ENCODE data around the gene CAMTA1. TPM values are rescaled to one million over a fixed set of nuclear protein-coding genes. Genes with fewer than 3 reads are reported as not detected.
A peak's percentile ranks its signal among the peaks of the same experiment; 100 is the strongest.

Gene CAMTA1
- total and polyA plus RNA-seq, 4 donors, result 78.7 to 438 (median 173) TPM

DNA sequence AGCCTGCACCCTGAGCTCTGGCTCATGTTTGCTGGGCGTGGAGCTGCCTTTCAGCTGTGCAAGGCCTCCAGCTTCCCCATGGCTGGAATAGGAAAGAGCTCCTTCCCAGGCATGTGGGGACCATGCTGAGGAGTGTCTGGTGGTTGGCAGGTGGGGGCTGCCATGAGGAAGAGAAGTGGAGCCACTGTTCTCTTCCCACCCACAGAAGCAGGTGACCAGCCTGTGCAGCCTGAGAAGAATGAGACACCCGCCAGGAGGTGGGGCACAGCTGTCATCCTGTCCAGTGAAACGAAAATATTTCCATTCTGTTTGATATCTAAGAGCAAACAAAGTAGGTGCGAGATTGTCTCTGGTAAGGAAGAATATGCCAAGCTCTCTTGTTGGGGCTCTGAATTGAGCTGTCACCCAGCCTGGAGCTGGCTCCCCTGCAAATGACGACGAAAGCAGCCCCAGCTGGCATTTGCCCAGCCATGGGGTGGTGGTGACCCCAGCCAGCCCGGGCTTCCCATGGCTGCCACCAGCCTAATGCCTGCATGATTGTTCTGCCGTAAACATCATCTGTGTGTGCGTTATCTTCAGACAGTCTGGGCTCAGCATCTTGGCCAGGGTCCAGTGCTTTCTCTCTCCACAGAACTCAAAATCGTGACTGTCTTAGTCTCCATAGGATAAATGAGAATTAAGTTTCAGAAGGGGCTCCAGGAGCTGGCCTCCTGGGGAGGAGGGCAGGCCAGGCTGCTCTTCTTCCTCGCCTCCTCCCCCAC, 556.1 kb downstream of the CAMTA1 start:
- Histone ChIP-seq H3K9me3 (ENCODE audit: control insufficient read depth, low read length) (peaks cover 2% of the 10 kb centered on the region), H3K4me1 (ENCODE audit: control insufficient read depth in 1 of 2, insufficient read depth in 2 of 2, low read length in 2 of 2) (no peaks in the 10 kb centered on the region), H3K27me3 (ENCODE audit: control insufficient read depth in 1 of 2, insufficient read depth in 2 of 2, low read length in 1 of 2) (no peaks in the 10 kb centered on the region), H3K27ac (ENCODE audit: low read depth in 1 of 2, low read length in 2 of 2) (no peak overlapping the region), H3K4me3 (ENCODE audit: low read length in 2 of 2) (no peak overlapping the region), H3K36me3 (ENCODE audit: control insufficient read depth in 1 of 2, insufficient read depth in 2 of 2, low read length in 1 of 2) (no peaks in the 10 kb centered on the region)
- intact Hi-C loops (cut with DNase I), result no loop called here
- peak in 1 of 2 donors; percentile 47 for DNase-seq
- ATAC-seq (ENCODE audit: low FRiP score), result no peak
- WGBS, 2 donors, result 27 to 32% methylated on average over 11 of the region's 11 CpGs

DNA sequence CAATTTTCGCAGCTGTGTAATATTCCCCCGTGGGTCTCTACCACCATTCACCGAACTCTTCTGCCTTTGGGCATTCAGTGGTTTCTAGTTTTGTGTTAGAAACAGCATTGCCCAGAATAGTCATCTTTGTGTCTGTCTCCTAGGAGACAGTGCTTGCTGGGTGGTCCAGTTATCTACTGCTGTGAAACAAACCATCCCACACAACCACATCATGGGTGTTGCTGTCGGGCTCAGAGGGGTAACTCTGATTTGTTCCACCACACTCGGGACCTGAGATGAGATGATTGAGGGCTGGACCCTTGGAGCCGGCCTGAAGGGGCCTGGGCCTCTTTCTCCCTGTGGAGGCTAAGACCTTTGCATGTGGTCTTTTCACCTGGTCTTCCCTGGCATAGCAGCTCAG, 558.6 kb downstream of the CAMTA1 start:
- 88 to 92% methylated on average over 6 of the region's 6 CpGs for WGBS, 2 donors
- no peak overlapping the region for H3K4me3 ChIP-seq (ENCODE audit: low read length in 2 of 2)
- ATAC-seq (ENCODE audit: low FRiP score) (no peak), DNase-seq (peak in 1 of 2 donors; percentile 22)
- intact Hi-C loops (cut with DNase I), result no loop called here
- H3K27me3 ChIP-seq (ENCODE audit: control insufficient read depth in 1 of 2, insufficient read depth in 2 of 2, low read length in 1 of 2), result no peaks in the 10 kb centered on the region
- peaks cover 2% of the 10 kb centered on the region for H3K9me3 ChIP-seq (ENCODE audit: control insufficient read depth, low read length)
- no peaks in the 10 kb centered on the region for H3K4me1 ChIP-seq (ENCODE audit: control insufficient read depth in 1 of 2, insufficient read depth in 2 of 2, low read length in 2 of 2)
- no peaks in the 10 kb centered on the region for H3K36me3 ChIP-seq (ENCODE audit: control insufficient read depth in 1 of 2, insufficient read depth in 2 of 2, low read length in 1 of 2)
- no peak overlapping the region for H3K27ac ChIP-seq (ENCODE audit: low read depth in 1 of 2, low read length in 2 of 2)

DNA sequence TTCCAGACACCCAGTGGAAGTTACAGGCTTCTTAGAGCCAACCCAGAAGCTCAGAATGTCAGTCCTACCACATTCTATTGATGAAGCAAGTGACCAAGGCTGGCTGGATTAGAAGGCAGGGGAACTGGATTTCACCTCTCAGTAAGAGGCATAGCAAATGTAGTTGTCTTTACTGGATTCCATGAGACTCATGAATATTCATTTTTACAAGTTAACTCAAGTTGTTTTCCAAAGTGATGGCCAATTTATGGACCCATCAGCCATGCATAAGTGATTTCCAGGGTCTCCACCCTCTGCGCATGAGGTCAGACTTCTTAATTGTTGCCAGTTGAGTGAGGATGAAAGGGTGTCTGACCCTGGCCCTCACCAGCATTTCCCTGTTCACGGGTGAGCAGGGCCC, 559.0 kb downstream of the CAMTA1 start:
- peaks cover 2% of the 10 kb centered on the region for H3K9me3 ChIP-seq (ENCODE audit: control insufficient read depth, low read length)
- H3K27me3 ChIP-seq (ENCODE audit: control insufficient read depth in 1 of 2, insufficient read depth in 2 of 2, low read length in 1 of 2), result no peaks in the 10 kb centered on the region
- no peaks in the 10 kb centered on the region for H3K36me3 ChIP-seq (ENCODE audit: control insufficient read depth in 1 of 2, insufficient read depth in 2 of 2, low read length in 1 of 2)
- H3K4me3 ChIP-seq (ENCODE audit: low read length in 2 of 2), result no peak overlapping the region
- ATAC-seq (ENCODE audit: low FRiP score) (no peak), DNase-seq (peak in 1 of 2 donors; percentile 17)
- H3K27ac ChIP-seq (ENCODE audit: low read depth in 1 of 2, low read length in 2 of 2), result no peak overlapping the region
- H3K4me1 ChIP-seq (ENCODE audit: control insufficient read depth in 1 of 2, insufficient read depth in 2 of 2, low read length in 2 of 2), result no peaks in the 10 kb centered on the region
- intact Hi-C loops (cut with DNase I), result no loop called here
- 72 to 83% methylated on average over 2 of the region's 2 CpGs for WGBS, 2 donors

DNA sequence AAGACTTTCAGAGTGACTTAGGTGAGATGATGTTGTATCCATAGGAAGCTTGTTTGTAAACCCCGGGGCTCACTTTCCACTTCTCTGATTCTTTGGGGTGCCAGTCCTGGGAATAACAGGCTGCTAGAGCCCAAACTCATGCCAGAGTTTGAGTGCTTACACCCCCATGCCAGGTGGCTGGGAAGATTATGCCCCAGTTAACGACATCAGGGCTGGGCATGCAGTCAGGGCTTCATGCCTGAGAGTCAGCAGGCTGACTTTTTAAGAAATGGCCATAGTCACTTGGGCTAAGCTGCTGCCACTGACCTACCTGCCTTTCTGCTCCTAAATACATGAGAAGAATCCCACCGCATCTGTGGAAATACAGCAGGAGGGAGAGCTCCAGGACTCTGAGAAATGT, 560.3 kb downstream of the CAMTA1 start:
- no peaks in the 10 kb centered on the region for H3K4me1 ChIP-seq (ENCODE audit: control insufficient read depth in 1 of 2, insufficient read depth in 2 of 2, low read length in 2 of 2)
- DNase-seq (peak in 1 of 2 donors; percentile 6), ATAC-seq (ENCODE audit: low FRiP score) (no peak)
- no peak overlapping the region for H3K27ac ChIP-seq (ENCODE audit: low read depth in 1 of 2, low read length in 2 of 2)
- intact Hi-C loops (cut with DNase I), result no loop called here
- H3K4me3 ChIP-seq (ENCODE audit: low read length in 2 of 2), result no peak overlapping the region
- 69% methylated on average over 3 of the region's 3 CpGs for WGBS, 2 donors
- H3K27me3 ChIP-seq (ENCODE audit: control insufficient read depth in 1 of 2, insufficient read depth in 2 of 2, low read length in 1 of 2), result no peaks in the 10 kb centered on the region
- H3K36me3 ChIP-seq (ENCODE audit: control insufficient read depth in 1 of 2, insufficient read depth in 2 of 2, low read length in 1 of 2), result no peaks in the 10 kb centered on the region
- H3K9me3 ChIP-seq (ENCODE audit: control insufficient read depth, low read length), result peaks cover 2% of the 10 kb centered on the region

DNA sequence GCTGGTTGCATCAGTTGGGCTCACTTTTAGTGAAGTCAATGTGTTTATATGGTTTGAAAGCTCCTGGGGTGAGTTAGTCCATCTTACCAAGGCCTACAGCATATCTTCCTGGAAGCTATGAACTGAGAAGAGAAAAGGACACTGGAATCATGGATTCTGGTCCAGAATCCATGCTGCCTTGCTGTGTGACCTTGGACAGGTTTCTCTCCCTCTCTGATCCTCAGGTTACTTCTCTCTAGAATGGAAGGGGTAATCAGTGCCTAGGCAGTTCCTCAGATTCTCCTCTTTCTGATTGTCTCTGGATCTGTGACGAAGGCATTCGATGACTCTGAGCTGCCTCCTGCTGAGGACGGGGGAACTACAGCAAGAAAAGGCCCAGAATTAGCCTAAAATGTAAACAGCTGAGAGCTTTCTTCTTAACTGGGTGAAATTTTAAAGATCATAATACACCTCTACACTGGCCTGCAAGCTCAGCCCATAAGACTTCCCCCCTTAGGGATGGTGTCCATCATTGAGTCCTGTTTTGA, 560.9 kb downstream of the CAMTA1 start:
- no peak for ATAC-seq (ENCODE audit: low FRiP score)
- Histone ChIP-seq H3K9me3 (ENCODE audit: control insufficient read depth, low read length) (no peaks in the 10 kb centered on the region), H3K27ac (ENCODE audit: low read depth in 1 of 2, low read length in 2 of 2) (no peak overlapping the region), H3K4me3 (ENCODE audit: low read length in 2 of 2) (no peak overlapping the region), H3K36me3 (ENCODE audit: control insufficient read depth in 1 of 2, insufficient read depth in 2 of 2, low read length in 1 of 2) (no peaks in the 10 kb centered on the region), H3K4me1 (ENCODE audit: control insufficient read depth in 1 of 2, insufficient read depth in 2 of 2, low read length in 2 of 2) (no peaks in the 10 kb centered on the region), H3K27me3 (ENCODE audit: control insufficient read depth in 1 of 2, insufficient read depth in 2 of 2, low read length in 1 of 2) (no peaks in the 10 kb centered on the region)
- 94 to 95% methylated on average over 3 of the region's 3 CpGs for WGBS, 2 donors
- no peak for DNase-seq
- intact Hi-C loops (cut with DNase I), result no loop called here

DNA sequence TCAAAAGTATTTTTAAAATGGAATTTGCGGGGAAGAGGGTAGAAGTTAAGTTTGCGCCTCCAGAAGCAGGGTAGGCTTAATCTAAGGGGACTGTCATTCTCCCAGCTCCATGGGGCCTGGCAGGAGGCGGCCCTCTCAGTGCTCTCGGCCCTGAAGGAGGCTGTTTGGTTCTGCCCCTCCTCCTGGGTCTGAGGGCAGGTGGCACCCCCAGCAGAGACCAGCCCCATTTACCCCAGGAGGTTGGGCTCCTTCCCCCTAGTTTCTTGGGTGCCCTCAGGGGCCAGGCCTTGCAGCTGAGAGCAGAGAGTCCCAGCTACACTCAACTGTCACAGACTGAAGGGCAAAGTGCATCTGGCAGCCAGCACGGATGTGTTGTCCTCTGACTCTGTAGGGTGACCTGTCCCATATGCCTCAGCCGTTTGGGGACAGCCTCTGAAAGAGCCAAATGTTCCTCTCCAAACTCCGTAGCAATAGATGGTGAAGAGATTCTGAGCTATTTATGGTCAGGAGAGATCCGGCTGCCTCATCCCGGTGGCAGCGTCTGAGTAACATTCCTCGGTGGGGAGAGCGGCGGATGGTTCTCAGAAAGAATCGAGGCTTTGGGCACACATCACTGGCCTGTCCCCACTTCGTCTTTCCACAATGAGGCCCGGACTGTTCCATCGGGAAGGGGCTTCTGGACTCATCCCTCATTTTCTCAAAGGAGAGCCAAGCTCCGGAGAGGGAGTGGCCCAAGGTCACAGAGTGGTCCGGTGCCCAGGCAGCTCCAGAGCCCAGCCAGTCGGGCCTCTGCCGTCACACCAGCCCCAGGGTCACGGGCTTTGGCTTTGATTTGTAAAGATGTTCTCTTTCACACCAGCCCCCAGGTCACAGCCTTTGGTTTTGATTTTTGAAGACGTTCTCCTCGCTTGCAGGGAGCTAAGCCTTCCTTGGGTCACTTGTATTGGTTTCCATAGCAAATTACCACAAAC, 561.6 kb downstream of the CAMTA1 start:
- Histone ChIP-seq H3K27me3 (ENCODE audit: control insufficient read depth in 1 of 2, insufficient read depth in 2 of 2, low read length in 1 of 2) (no peaks in the 10 kb centered on the region), H3K4me1 (ENCODE audit: control insufficient read depth in 1 of 2, insufficient read depth in 2 of 2, low read length in 2 of 2) (no peaks in the 10 kb centered on the region), H3K27ac (ENCODE audit: low read depth in 1 of 2, low read length in 2 of 2) (no peak overlapping the region), H3K4me3 (ENCODE audit: low read length in 2 of 2) (no peak overlapping the region), H3K9me3 (ENCODE audit: control insufficient read depth, low read length) (no peaks in the 10 kb centered on the region), H3K36me3 (ENCODE audit: control insufficient read depth in 1 of 2, insufficient read depth in 2 of 2, low read length in 1 of 2) (no peaks in the 10 kb centered on the region)
- DNase-seq, result peak in 1 of 2 donors; percentile 48
- no peak for ATAC-seq (ENCODE audit: low FRiP score)
- 79 to 83% methylated on average over 24 of the region's 24 CpGs for WGBS, 2 donors
- intact Hi-C loops (cut with DNase I), result no loop called here

DNA sequence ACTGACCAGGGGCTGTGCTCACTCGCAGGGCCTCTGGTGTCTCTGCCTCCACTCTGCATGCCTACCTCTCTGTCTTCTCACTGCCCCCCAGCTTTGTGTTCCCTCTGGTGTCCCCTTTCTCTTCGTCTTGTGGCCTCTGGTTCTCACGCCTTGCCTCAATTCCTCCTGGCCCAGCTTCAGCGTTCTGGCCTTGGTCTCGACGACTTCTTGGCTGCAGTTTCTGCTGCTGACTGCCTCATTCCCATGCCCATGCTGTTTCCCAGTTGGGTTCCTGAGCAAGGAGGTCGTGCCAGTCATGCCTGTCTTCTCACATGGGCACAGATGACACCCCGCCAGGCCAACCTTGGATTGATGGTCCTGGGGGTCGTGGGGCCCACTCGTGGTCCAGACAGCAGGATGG, 562.8 kb downstream of the CAMTA1 start:
- Histone ChIP-seq H3K9me3 (ENCODE audit: control insufficient read depth, low read length) (no peaks in the 10 kb centered on the region), H3K27me3 (ENCODE audit: control insufficient read depth in 1 of 2, insufficient read depth in 2 of 2, low read length in 1 of 2) (no peaks in the 10 kb centered on the region), H3K4me3 (ENCODE audit: low read length in 2 of 2) (no peak overlapping the region), H3K27ac (ENCODE audit: low read depth in 1 of 2, low read length in 2 of 2) (no peak overlapping the region), H3K4me1 (ENCODE audit: control insufficient read depth in 1 of 2, insufficient read depth in 2 of 2, low read length in 2 of 2) (no peaks in the 10 kb centered on the region), H3K36me3 (ENCODE audit: control insufficient read depth in 1 of 2, insufficient read depth in 2 of 2, low read length in 1 of 2) (no peaks in the 10 kb centered on the region)
- WGBS, 2 donors, result 51 to 58% methylated on average over 10 of the region's 10 CpGs
- DNase-seq (peak in 1 of 2 donors; percentile 43), ATAC-seq (ENCODE audit: low FRiP score) (no peak)
- intact Hi-C loops (cut with DNase I), result no loop called here

DNA sequence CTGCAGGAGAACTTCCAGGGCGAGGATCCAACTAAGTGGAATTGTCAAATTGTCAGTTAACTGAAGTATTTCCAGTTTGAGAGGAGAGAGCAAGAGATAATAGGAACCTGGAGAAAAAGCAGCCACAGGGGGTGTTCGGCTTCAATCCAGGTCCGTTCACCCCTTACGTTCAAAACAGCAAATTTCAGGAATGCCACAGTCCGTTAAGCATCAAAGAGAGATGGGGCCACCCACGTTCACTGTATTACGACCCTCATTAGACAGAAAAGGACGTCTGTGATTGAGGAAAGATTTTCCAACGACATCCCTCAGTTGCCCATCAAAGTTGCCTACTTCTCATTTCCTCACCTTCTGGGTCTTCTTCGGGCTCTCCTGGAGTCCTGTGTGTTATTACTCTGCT, 563.3 kb downstream of the CAMTA1 start:
- Histone ChIP-seq H3K9me3 (ENCODE audit: control insufficient read depth, low read length) (no peaks in the 10 kb centered on the region), H3K4me3 (ENCODE audit: low read length in 2 of 2) (no peak overlapping the region), H3K4me1 (ENCODE audit: control insufficient read depth in 1 of 2, insufficient read depth in 2 of 2, low read length in 2 of 2) (no peaks in the 10 kb centered on the region), H3K36me3 (ENCODE audit: control insufficient read depth in 1 of 2, insufficient read depth in 2 of 2, low read length in 1 of 2) (no peaks in the 10 kb centered on the region), H3K27ac (ENCODE audit: low read depth in 1 of 2, low read length in 2 of 2) (no peak overlapping the region), H3K27me3 (ENCODE audit: control insufficient read depth in 1 of 2, insufficient read depth in 2 of 2, low read length in 1 of 2) (no peaks in the 10 kb centered on the region)
- DNase-seq (no peak), ATAC-seq (ENCODE audit: low FRiP score) (no peak)
- intact Hi-C loops (cut with DNase I), result no loop called here
- WGBS, 2 donors, result 69 to 83% methylated on average over 10 of the region's 10 CpGs
